Spleen (tissue), 11 donors: ENCODE measurements around the gene MVK. TPM values are rescaled to one million over a fixed set of nuclear protein-coding genes. Genes with fewer than 3 reads are reported as not detected.

Experiments
- DNase-seq: peaks from one replicate; pipeline ENCODE4 v3.0.0-alpha.2; 2020
- H3K27ac ChIP-seq, 8 donors: fragments of 200-600 bp; sonication (generic) in 7 of 8; 1 replicate in 4 of 8; 2 replicates in 4 of 8; pipeline versions ENCODE4 v1.5.0 to v1.8.0; 2016 to 2021; ENCODE audit warnings: inconsistent platforms in 4 of 8, mild to moderate bottlenecking in 4 of 8, moderate library complexity in 1 of 8
- H3K27me3 ChIP-seq, 7 donors: fragments of 200-600 bp; sonication (generic) in 6 of 7; replicated peaks in 1 of 7; 1 replicate in 4 of 7; 2 replicates in 3 of 7; pipeline versions ENCODE4 v1.5.0 to v1.8.0; 2016 to 2021; ENCODE audit warnings: inconsistent platforms in 3 of 7, mild to moderate bottlenecking in 1 of 7
- H3K36me3 ChIP-seq, 6 donors: fragments of 200-600 bp; sonication (generic) in 5 of 6; 1 replicate in 4 of 6; 2 replicates in 2 of 6; pipeline versions ENCODE4 v1.5.0 to v1.8.0; 2016 to 2021; ENCODE audit warnings: inconsistent platforms in 2 of 6
- H3K4me1 ChIP-seq, 6 donors: fragments of 200-600 bp; sonication (generic) in 5 of 6; 1 replicate in 3 of 6; 2 replicates in 3 of 6; pipeline versions ENCODE4 v1.5.0 to v1.8.0; 2016 to 2021; ENCODE audit warnings: inconsistent platforms in 3 of 6
- H3K4me3 ChIP-seq, 8 donors: fragments of 200-600 bp; sonication (generic) in 7 of 8; 1 replicate in 4 of 8; 2 replicates in 4 of 8; pipeline versions ENCODE4 v1.5.0 to v1.8.0; 2016 to 2021; ENCODE audit warnings: inconsistent platforms in 4 of 8, mild to moderate bottlenecking in 4 of 8, moderate library complexity in 2 of 8
- H3K9me3 ChIP-seq, 8 donors: fragments of 200-600 bp; sonication (generic) in 7 of 8; 1 replicate in 4 of 8; 2 replicates in 4 of 8; pipeline versions ENCODE4 v1.5.0 to v1.8.0; 2016 to 2021; ENCODE audit warnings: inconsistent platforms in 4 of 8
- POLR2A ChIP-seq, 3 donors: fragments of 450-650 bp; IDR thresholded peaks; one replicate each; pipeline ENCODE4 v1.5.1; 2017; ENCODE audit warnings: antibody characterized with exemption in 3 of 3, mild to moderate bottlenecking in 1 of 3
- POLR2AphosphoS5 ChIP-seq, 3 donors: sonication (generic); formaldehyde crosslinking; IDR thresholded peaks; one replicate each; pipeline ENCODE4 v1.5.1; 2017; ENCODE audit warnings: antibody characterized with exemption in 3 of 3
- WGBS, 5 donors: extraction: QIAGEN DNeasy Blood & Tissue Kit in 3 of 5; methylation state at CpG; one replicate each; pipeline versions ENCODE4 v1.1.5 to v1.1.7; 2013 to 2018; 5-methylcytosine and 5-hydroxymethylcytosine counted together
- intact Hi-C: fragments of 100-400 bp; cut with DNase I; formaldehyde crosslinking; loops from one replicate; pipeline ENCODE4 v1.15.0; 2023; ENCODE audit warnings: low total_unique reads
- polyA plus RNA-seq, 3 donors: library from polyadenylated mRNA; stranded (reverse); fragments of 200-250 nt; gene quantifications; one replicate each; pipeline ENCODE4 v1.2.1, GENCODE V29; 2013
- total RNA-seq, 7 donors: library from RNA; depleted of rRNA in 3 of 7; stranded (reverse); fragments of >200 nt in 3 of 7; fragmentation: NEBNext Ultra II Directional in 4 of 7; extraction: Animal tissue kit (Norgen Biotek cat#: 25700) in 4 of 7; gene quantifications; one replicate each; pipeline versions ENCODE4 v1.1.0 to v1.2.1, GENCODE V29; 2016 to 2021
- TF ChIP-seq, protein P1 (sequence below), 11 experiments: fragments of 200-600 bp in 7 of 11; fragments of 450-650 bp in 4 of 11; sonication (generic) in 4 of 11; IDR thresholded peaks in 8 of 11; conservative IDR thresholded peaks in 3 of 11; 1 replicate in 7 of 11; 2 replicates in 4 of 11; pipeline versions ENCODE4 v1.4.0 to v1.8.0; 2016 to 2021; ENCODE audit warnings: antibody characterized with exemption in 11 of 11, inconsistent platforms in 4 of 11, mild to moderate bottlenecking in 1 of 11
- donor health status: healthy with polysubstance abuse.
- donor health status: DM: no; HTN: no; CAD: no; lungs with moderate emphysema.
- donor health status: DM: no; HTN: no; CAD: no.
- donor health status: Bipolar disorder and iron deficiency.
- donor health status: healthy.
- donor health status: DM: no; HTN: no; CAD: no.
- donor health status: DM: yes; HTN: yes; CAD: no.

The MVK gene
- total and polyA plus RNA-seq, 10 donors: 6.2 to 16.5 (median 9.4) TPM

DNA sequence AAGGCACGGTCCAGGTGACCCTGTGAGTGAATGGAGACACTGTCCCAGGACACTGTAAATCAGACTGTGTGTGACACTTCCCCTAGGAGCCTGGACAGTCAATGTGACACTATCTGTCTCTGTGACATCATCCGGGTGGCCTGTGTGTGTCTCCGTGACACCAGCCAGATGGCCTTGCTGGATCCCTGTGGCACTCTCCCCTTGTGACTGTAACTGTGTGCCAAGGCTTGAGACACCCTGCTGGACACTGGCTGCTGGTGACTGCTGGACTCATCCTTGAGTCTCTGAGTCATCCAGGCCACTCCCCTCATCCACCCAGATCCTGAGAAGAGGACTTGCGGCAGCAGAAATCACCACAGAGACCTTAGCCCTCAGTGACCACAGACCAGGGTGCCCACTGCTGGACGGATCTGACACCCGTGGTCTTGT, 51.6 kb downstream of the MVK start:
- 58 to 86% (median 83%) methylated on average over 5 to 6 of the region's 6 CpGs for WGBS, 5 donors
- peaks cover 0 to 84% (median 4%) of the 10 kb centered on the region in 7 donors for H3K27me3 ChIP-seq
- H3K9me3 ChIP-seq: no peaks in the 10 kb centered on the region
- no peak for TF ChIP-seq POLR2A (IDR thresholded peaks at IDR 0.05)
- TF ChIP-seq, protein P1, sequence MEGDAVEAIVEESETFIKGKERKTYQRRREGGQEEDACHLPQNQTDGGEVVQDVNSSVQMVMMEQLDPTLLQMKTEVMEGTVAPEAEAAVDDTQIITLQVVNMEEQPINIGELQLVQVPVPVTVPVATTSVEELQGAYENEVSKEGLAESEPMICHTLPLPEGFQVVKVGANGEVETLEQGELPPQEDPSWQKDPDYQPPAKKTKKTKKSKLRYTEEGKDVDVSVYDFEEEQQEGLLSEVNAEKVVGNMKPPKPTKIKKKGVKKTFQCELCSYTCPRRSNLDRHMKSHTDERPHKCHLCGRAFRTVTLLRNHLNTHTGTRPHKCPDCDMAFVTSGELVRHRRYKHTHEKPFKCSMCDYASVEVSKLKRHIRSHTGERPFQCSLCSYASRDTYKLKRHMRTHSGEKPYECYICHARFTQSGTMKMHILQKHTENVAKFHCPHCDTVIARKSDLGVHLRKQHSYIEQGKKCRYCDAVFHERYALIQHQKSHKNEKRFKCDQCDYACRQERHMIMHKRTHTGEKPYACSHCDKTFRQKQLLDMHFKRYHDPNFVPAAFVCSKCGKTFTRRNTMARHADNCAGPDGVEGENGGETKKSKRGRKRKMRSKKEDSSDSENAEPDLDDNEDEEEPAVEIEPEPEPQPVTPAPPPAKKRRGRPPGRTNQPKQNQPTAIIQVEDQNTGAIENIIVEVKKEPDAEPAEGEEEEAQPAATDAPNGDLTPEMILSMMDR (IDR thresholded peaks at IDR 0.05 in 8 of 11, conservative IDR thresholded peaks at IDR 0.05 in 3 of 11): no peak
- no peak for TF ChIP-seq POLR2AphosphoS5 (IDR thresholded peaks at IDR 0.05)
- no peak for DNase-seq
- peaks cover 0 to 11% (median 0%) of the 10 kb centered on the region in 6 donors for H3K4me1 ChIP-seq
- H3K4me3 ChIP-seq: no peak overlapping the region
- intact Hi-C loops: no loop called here
- no peak overlapping the region for H3K27ac ChIP-seq
- no peaks in the 10 kb centered on the region for H3K36me3 ChIP-seq

DNA sequence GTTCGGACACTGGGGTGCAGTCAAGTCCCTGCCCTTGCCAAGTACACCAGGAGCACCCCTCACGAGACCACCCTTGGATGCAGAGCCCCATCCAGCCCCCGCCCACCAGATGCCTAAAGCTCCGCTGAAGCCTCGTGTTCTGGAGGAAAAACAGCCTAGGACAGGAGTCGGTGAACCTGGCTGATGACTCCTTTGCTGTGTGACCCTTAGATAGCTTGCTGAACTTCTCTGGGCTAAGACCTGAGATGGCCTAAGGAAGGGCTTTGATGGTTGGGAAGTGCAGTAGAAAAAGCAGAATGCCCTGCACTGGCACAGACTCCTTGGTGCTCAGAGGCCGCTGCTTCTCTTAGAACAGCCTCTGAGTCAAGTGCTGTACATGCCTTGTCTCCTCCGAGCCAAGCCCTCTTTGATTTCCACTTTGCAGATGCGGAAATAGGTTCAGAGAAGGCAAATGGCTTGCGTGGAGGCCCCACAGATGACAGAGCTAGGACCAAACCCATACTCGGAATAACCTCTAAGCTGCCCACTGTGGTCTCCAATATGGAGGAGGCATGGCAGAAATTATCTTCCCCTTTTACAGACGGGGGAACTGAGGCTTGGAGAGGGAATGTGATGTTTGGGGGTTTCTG, 52.3 kb downstream of the MVK start:
- TF ChIP-seq POLR2A (IDR thresholded peaks at IDR 0.05): no peak
- TF ChIP-seq, protein P1 (IDR thresholded peaks at IDR 0.05 in 8 of 11, conservative IDR thresholded peaks at IDR 0.05 in 3 of 11): no peak
- no peak for TF ChIP-seq POLR2AphosphoS5 (IDR thresholded peaks at IDR 0.05)
- H3K4me1 ChIP-seq: peaks cover 0 to 11% (median 0%) of the 10 kb centered on the region in 6 donors
- intact Hi-C loops: no loop called here
- H3K36me3 ChIP-seq: no peaks in the 10 kb centered on the region
- WGBS, 5 donors: 75 to 87% (median 80%) methylated on average over 10 to 12 of the region's 12 CpGs
- H3K4me3 ChIP-seq: no peak overlapping the region
- H3K9me3 ChIP-seq: no peaks in the 10 kb centered on the region
- no peak overlapping the region for H3K27ac ChIP-seq
- DNase-seq: no peak
- H3K27me3 ChIP-seq: peaks cover 0 to 86% (median 9%) of the 10 kb centered on the region in 7 donors

DNA sequence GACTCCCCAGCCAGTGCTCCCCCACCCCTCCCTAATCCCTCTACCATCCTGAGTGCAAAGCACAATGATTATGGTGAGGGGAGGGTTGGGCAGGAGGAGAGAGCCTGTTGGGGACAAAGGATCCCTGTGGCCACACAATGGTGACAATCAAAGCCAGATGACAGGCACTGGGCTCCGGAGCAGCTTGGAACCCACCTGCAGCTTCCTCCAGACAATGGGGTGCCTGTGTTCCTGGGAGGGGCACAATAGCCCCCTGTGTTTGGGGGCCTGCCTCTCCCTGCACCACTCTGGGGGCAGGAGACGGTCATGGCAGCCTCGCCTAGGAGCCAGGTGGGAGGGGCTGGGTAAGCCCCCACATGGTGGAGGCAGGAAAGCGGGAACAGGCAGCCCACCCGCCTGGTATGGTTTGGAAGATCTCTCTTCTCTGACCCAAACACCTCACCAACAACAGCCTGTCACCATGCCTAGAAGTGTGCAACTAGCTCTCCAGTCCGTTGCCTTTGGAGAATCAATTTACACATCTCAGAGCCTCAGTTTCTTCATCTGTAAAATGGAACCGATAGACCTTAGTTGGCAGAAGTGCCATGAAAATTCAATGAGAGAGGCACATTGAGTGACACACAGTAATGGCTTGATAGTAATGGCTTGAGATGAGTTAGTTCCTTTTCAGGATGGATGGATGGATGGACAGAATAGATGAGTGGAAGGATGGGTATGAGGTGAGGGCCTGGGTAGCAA, 53.0 kb downstream of the MVK start:
- Histone ChIP-seq H3K4me3 (no peak overlapping the region), H3K27me3 (peaks cover 0 to 90% (median 16%) of the 10 kb centered on the region in 7 donors), H3K4me1 (peaks cover 0 to 9% (median 0%) of the 10 kb centered on the region in 6 donors), H3K9me3 (no peaks in the 10 kb centered on the region), H3K36me3 (no peaks in the 10 kb centered on the region), H3K27ac (no peak overlapping the region)
- TF ChIP-seq POLR2AphosphoS5 (IDR thresholded peaks at IDR 0.05): no peak
- no peak for TF ChIP-seq POLR2A (IDR thresholded peaks at IDR 0.05)
- TF ChIP-seq, protein P1 (IDR thresholded peaks at IDR 0.05 in 8 of 11, conservative IDR thresholded peaks at IDR 0.05 in 3 of 11): no peak
- intact Hi-C loops: no loop called here
- DNase-seq: no peak
- 63 to 86% (median 79%) methylated on average over 4 to 7 of the region's 7 CpGs for WGBS, 5 donors

DNA sequence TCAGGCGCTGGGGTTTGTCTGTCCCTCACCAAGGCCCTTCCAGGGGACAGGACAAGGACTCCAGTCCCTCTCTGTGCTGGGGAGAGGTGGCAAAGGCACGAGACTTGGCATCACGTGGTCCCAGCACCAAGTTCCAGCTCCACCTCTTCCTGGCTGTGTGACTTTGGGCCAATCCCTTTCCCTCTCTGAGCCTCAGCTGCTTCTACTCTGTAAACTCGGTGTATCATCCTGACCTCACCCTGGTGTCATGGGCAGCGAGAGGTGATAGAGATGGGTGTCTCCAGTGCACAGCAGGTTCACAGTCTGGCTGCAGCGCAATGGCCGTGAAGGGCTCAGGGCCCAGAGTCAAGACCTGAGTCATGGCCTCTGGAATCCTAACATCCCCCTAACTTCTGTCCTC, 54.0 kb downstream of the MVK start:
- DNase-seq: no peak
- H3K4me1 ChIP-seq: no peaks in the 10 kb centered on the region
- intact Hi-C loops: no loop called here
- H3K4me3 ChIP-seq: no peak overlapping the region
- no peaks in the 10 kb centered on the region for H3K36me3 ChIP-seq
- 52 to 75% (median 66%) methylated on average over 4 to 7 of the region's 7 CpGs for WGBS, 5 donors
- H3K27me3 ChIP-seq: peaks cover 0 to 90% (median 16%) of the 10 kb centered on the region in 7 donors
- H3K9me3 ChIP-seq: no peaks in the 10 kb centered on the region
- TF ChIP-seq, protein P1 (IDR thresholded peaks at IDR 0.05 in 8 of 11, conservative IDR thresholded peaks at IDR 0.05 in 3 of 11): no peak
- no peak for TF ChIP-seq POLR2AphosphoS5 (IDR thresholded peaks at IDR 0.05)
- no peak for TF ChIP-seq POLR2A (IDR thresholded peaks at IDR 0.05)
- H3K27ac ChIP-seq: no peak overlapping the region
